Measurements from ENCODE around the gene HMGB4.
A peak's percentile ranks its signal among the peaks of the same experiment; 100 is the strongest.

Gene HMGB4

DNA sequence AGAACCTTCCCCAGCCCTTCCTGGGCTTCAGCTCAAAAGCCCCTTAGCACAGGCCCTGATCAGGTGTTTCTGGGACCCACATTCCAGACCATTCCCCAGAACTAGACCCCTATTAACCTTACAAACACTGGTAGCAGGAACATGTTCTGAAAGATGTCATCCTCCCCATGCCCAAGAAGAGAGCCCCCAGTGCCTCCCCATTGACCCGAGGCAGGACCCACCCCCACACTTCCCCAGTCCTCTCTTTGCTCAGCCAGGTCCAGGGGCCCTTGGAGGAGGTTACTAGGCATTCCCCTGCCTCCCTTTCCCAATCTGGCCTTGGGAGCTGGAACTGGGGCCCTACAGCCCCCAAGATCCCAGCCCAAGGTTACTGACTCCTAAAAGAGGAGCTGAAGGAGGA, 38.9 kb upstream of the HMGB4 start:
- H3K9ac ChIP-seq (ENCODE audit: low read depth, low read length, poor library complexity), result no peak overlapping the region
- no peak overlapping the region for H2BK12ac ChIP-seq (ENCODE audit: low read length)
- H2BK120ac ChIP-seq (ENCODE audit: low read depth, low read length), result no peak overlapping the region
- no peak overlapping the region for H4K8ac ChIP-seq (ENCODE audit: low read depth, low read length)
- no peaks in the 10 kb centered on the region for H3K79me1 ChIP-seq (ENCODE audit: low read depth, low read length)
- H2AFZ ChIP-seq (ENCODE audit: low read length), result no peak overlapping the region
- H3K27me3 ChIP-seq (ENCODE audit: control insufficient read depth in 3 of 3, insufficient read depth in 3 of 3, low read depth in 1 of 3, low read length in 3 of 3), result peaks cover 0 to 9% (median 0%) of the 10 kb centered on the region in 3 experiments
- no peaks in the 10 kb centered on the region for H3K36me3 ChIP-seq (replicated peaks in 1 of 2; ENCODE audit: control insufficient read depth in 2 of 2, insufficient read depth in 2 of 2, low read length in 2 of 2)
- H3K27ac ChIP-seq (replicated peaks; ENCODE audit: low read length), result no peak overlapping the region
- H3K14ac ChIP-seq (ENCODE audit: low read length), result no peak overlapping the region
- no peak overlapping the region for H2BK5ac ChIP-seq (ENCODE audit: low read length)
- DNase-seq (ENCODE audit: low spot score), result no peak
- no peak overlapping the region for H3K23ac ChIP-seq (ENCODE audit: low read depth, low read length, poor library complexity)
- no peak overlapping the region for H3K4ac ChIP-seq (ENCODE audit: low read length)
- no peak overlapping the region for H2BK15ac ChIP-seq (ENCODE audit: low read length)
- WGBS, 2 donors (ENCODE audit: extremely low coverage in 2 of 2, insufficient read length in 2 of 2, insufficient replicate concordance in 1 of 2), result no CpG with 5 or more reads among the region's 1 CpG
- H2AK5ac ChIP-seq (ENCODE audit: low read depth, low read length), result no peak overlapping the region
- H3K4me3 ChIP-seq (ENCODE audit: low read length in 2 of 2), result no peak overlapping the region
- no peaks in the 10 kb centered on the region for H3K4me1 ChIP-seq (ENCODE audit: control insufficient read depth in 2 of 2, insufficient read depth in 1 of 2, low read depth in 1 of 2, low read length in 2 of 2)
- no peak overlapping the region for H3K18ac ChIP-seq (ENCODE audit: low read length)
- no peak overlapping the region for H3K4me2 ChIP-seq (ENCODE audit: insufficient read depth, low read length, poor library complexity, severe bottlenecking)
- H3K9me3 ChIP-seq (replicated peaks in 1 of 2; ENCODE audit: control insufficient read depth in 2 of 2, insufficient read depth in 1 of 2, low read depth in 1 of 2, low read length in 2 of 2), result peaks cover 0 to 4% of the 10 kb centered on the region in 2 donors
- H4K91ac ChIP-seq (ENCODE audit: low read depth, low read length, poor library complexity), result no peak overlapping the region

DNA sequence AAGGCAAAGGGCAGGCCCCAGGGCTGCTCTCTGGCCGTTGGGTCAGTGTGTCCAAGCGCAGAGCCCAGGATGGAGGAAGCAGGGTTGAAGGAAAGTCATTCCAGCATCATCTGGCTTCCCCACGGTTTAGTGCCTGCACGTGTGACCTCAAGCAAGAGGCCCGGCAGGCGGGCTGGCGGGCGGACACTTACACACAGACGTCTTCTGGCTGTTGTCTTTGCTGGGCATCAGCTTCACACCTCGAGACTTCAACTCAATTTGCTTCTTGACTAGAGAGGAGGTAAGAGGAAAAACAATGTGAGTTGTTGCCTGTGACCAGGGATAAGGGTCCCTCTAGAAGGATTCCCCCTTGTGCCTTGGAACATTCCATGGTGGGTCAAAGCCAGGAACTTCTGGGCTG, 38.4 kb upstream of the HMGB4 start:
- no peak overlapping the region for H2AFZ ChIP-seq (ENCODE audit: low read length)
- DNase-seq (ENCODE audit: low spot score), result no peak
- H4K8ac ChIP-seq (ENCODE audit: low read depth, low read length), result no peak overlapping the region
- H3K23ac ChIP-seq (ENCODE audit: low read depth, low read length, poor library complexity), result no peak overlapping the region
- H3K36me3 ChIP-seq (replicated peaks in 1 of 2; ENCODE audit: control insufficient read depth in 2 of 2, insufficient read depth in 2 of 2, low read length in 2 of 2), result no peaks in the 10 kb centered on the region
- peak overlapping the region; percentile 9 for H3K14ac ChIP-seq (ENCODE audit: low read length)
- no peaks in the 10 kb centered on the region for H3K4me1 ChIP-seq (ENCODE audit: control insufficient read depth in 2 of 2, insufficient read depth in 1 of 2, low read depth in 1 of 2, low read length in 2 of 2)
- no peak overlapping the region for H2BK5ac ChIP-seq (ENCODE audit: low read length)
- peak overlapping the region; percentile 54 for H3K18ac ChIP-seq (ENCODE audit: low read length)
- no peak overlapping the region for H3K4me3 ChIP-seq (ENCODE audit: low read length in 2 of 2)
- H3K4me2 ChIP-seq (ENCODE audit: insufficient read depth, low read length, poor library complexity, severe bottlenecking), result no peak overlapping the region
- H4K91ac ChIP-seq (ENCODE audit: low read depth, low read length, poor library complexity), result no peak overlapping the region
- no peak overlapping the region for H3K4ac ChIP-seq (ENCODE audit: low read length)
- peaks cover 0 to 4% of the 10 kb centered on the region in 2 donors for H3K9me3 ChIP-seq (replicated peaks in 1 of 2; ENCODE audit: control insufficient read depth in 2 of 2, insufficient read depth in 1 of 2, low read depth in 1 of 2, low read length in 2 of 2)
- no CpG with 5 or more reads among the region's 10 CpGs for WGBS, 2 donors (ENCODE audit: extremely low coverage in 2 of 2, insufficient read length in 2 of 2, insufficient replicate concordance in 1 of 2)
- H3K27me3 ChIP-seq (ENCODE audit: control insufficient read depth in 3 of 3, insufficient read depth in 3 of 3, low read depth in 1 of 3, low read length in 3 of 3), result peaks cover 0 to 9% (median 0%) of the 10 kb centered on the region in 3 experiments
- H3K9ac ChIP-seq (ENCODE audit: low read depth, low read length, poor library complexity), result no peak overlapping the region
- H2BK15ac ChIP-seq (ENCODE audit: low read length), result no peak overlapping the region
- no peak overlapping the region for H3K27ac ChIP-seq (replicated peaks; ENCODE audit: low read length)
- H2BK120ac ChIP-seq (ENCODE audit: low read depth, low read length), result no peak overlapping the region
- H2AK5ac ChIP-seq (ENCODE audit: low read depth, low read length), result no peak overlapping the region
- H3K79me1 ChIP-seq (ENCODE audit: low read depth, low read length), result no peaks in the 10 kb centered on the region
- H2BK12ac ChIP-seq (ENCODE audit: low read length), result no peak overlapping the region

DNA sequence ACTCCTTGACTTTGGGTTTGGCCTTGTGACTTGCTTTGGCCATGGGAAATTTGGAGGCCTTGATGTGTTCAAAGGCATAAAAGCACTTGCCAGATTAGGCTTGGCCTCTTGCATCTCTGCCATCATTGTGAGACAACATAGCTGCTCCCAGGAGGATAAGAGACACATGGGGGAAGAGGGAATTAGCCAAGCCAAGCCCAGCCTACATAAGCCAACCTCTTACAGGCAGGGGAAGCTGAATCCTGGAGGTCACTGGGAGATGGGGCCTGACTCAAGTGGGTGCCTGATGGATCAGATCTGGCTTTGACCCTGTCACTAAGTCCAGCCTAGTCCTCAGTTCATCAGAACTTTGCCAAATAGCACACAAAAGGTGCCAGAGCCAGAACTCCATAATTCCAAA, 37.6 kb upstream of the HMGB4 start:
- no peak for DNase-seq (ENCODE audit: low spot score)
- Histone ChIP-seq H3K14ac (ENCODE audit: low read length) (no peak overlapping the region), H3K79me1 (ENCODE audit: low read depth, low read length) (no peaks in the 10 kb centered on the region), H3K4ac (ENCODE audit: low read length) (no peak overlapping the region), H3K4me3 (ENCODE audit: low read length in 2 of 2) (no peak overlapping the region), H3K9ac (ENCODE audit: low read depth, low read length, poor library complexity) (no peak overlapping the region), H2BK5ac (ENCODE audit: low read length) (no peak overlapping the region), H3K9me3 (replicated peaks in 1 of 2; ENCODE audit: control insufficient read depth in 2 of 2, insufficient read depth in 1 of 2, low read depth in 1 of 2, low read length in 2 of 2) (peaks cover 0 to 4% of the 10 kb centered on the region in 2 donors), H3K4me2 (ENCODE audit: insufficient read depth, low read length, poor library complexity, severe bottlenecking) (no peak overlapping the region), H3K23ac (ENCODE audit: low read depth, low read length, poor library complexity) (no peak overlapping the region), H3K27me3 (ENCODE audit: control insufficient read depth in 3 of 3, insufficient read depth in 3 of 3, low read depth in 1 of 3, low read length in 3 of 3) (peaks cover 0 to 9% (median 0%) of the 10 kb centered on the region in 3 experiments), H2BK15ac (ENCODE audit: low read length) (no peak overlapping the region), H3K4me1 (ENCODE audit: control insufficient read depth in 2 of 2, insufficient read depth in 1 of 2, low read depth in 1 of 2, low read length in 2 of 2) (no peaks in the 10 kb centered on the region), H2AFZ (ENCODE audit: low read length) (no peak overlapping the region), H2BK12ac (ENCODE audit: low read length) (no peak overlapping the region), H4K91ac (ENCODE audit: low read depth, low read length, poor library complexity) (no peak overlapping the region), H3K27ac (replicated peaks; ENCODE audit: low read length) (no peak overlapping the region), H2BK120ac (ENCODE audit: low read depth, low read length) (no peak overlapping the region), H4K8ac (ENCODE audit: low read depth, low read length) (no peak overlapping the region), H3K36me3 (replicated peaks in 1 of 2; ENCODE audit: control insufficient read depth in 2 of 2, insufficient read depth in 2 of 2, low read length in 2 of 2) (no peaks in the 10 kb centered on the region), H2AK5ac (ENCODE audit: low read depth, low read length) (no peak overlapping the region), H3K18ac (ENCODE audit: low read length) (no peak overlapping the region)

DNA sequence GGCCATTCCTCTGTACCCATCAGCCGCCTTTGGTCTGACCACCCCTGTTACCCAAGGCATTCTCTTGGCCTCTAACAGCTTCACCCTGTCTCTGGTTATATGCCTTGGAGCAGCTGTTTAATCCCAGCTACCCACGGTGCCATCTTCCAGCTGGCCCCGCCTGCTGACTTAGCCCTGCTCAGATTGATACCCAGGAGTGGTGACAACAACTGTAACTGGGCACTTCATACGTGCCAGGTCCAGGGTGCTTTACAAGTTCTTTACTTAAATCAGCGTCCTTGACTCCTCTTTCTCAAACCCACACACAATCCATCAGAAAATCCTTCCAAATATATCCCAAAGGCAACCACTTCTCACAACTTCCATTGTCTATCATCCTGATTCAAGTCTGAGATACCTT, 37.2 kb upstream of the HMGB4 start:
- H4K91ac ChIP-seq (ENCODE audit: low read depth, low read length, poor library complexity), result no peak overlapping the region
- no peak overlapping the region for H2BK12ac ChIP-seq (ENCODE audit: low read length)
- no peak overlapping the region for H2BK5ac ChIP-seq (ENCODE audit: low read length)
- no peak for DNase-seq (ENCODE audit: low spot score)
- no peak overlapping the region for H4K8ac ChIP-seq (ENCODE audit: low read depth, low read length)
- H3K4ac ChIP-seq (ENCODE audit: low read length), result no peak overlapping the region
- H2AFZ ChIP-seq (ENCODE audit: low read length), result no peak overlapping the region
- H3K4me3 ChIP-seq (ENCODE audit: low read length in 2 of 2), result no peak overlapping the region
- H3K27me3 ChIP-seq (ENCODE audit: control insufficient read depth in 3 of 3, insufficient read depth in 3 of 3, low read depth in 1 of 3, low read length in 3 of 3), result peaks cover 0 to 9% (median 0%) of the 10 kb centered on the region in 3 experiments
- H2BK120ac ChIP-seq (ENCODE audit: low read depth, low read length), result no peak overlapping the region
- H3K79me1 ChIP-seq (ENCODE audit: low read depth, low read length), result no peaks in the 10 kb centered on the region
- H3K4me2 ChIP-seq (ENCODE audit: insufficient read depth, low read length, poor library complexity, severe bottlenecking), result no peak overlapping the region
- H3K9me3 ChIP-seq (replicated peaks in 1 of 2; ENCODE audit: control insufficient read depth in 2 of 2, insufficient read depth in 1 of 2, low read depth in 1 of 2, low read length in 2 of 2), result peaks cover 0 to 4% of the 10 kb centered on the region in 2 donors
- H2BK15ac ChIP-seq (ENCODE audit: low read length), result no peak overlapping the region
- no peaks in the 10 kb centered on the region for H3K4me1 ChIP-seq (ENCODE audit: control insufficient read depth in 2 of 2, insufficient read depth in 1 of 2, low read depth in 1 of 2, low read length in 2 of 2)
- no peak overlapping the region for H3K27ac ChIP-seq (replicated peaks; ENCODE audit: low read length)
- H3K23ac ChIP-seq (ENCODE audit: low read depth, low read length, poor library complexity), result no peak overlapping the region
- no CpG with 5 or more reads among the region's 5 CpGs for whole genome bisulfite sequencing, 2 donors (ENCODE audit: extremely low coverage in 2 of 2, insufficient read length in 2 of 2, insufficient replicate concordance in 1 of 2)
- no peak overlapping the region for H3K14ac ChIP-seq (ENCODE audit: low read length)
- no peaks in the 10 kb centered on the region for H3K36me3 ChIP-seq (replicated peaks in 1 of 2; ENCODE audit: control insufficient read depth in 2 of 2, insufficient read depth in 2 of 2, low read length in 2 of 2)
- H3K9ac ChIP-seq (ENCODE audit: low read depth, low read length, poor library complexity), result no peak overlapping the region
- no peak overlapping the region for H3K18ac ChIP-seq (ENCODE audit: low read length)
- no peak overlapping the region for H2AK5ac ChIP-seq (ENCODE audit: low read depth, low read length)

All from neuronal stem cell (in vitro differentiated cells).